IMR-90 (cell line): Measurements from ENCODE around the gene TMEM117. TPM values are rescaled to one million over a fixed set of nuclear protein-coding genes. Genes with fewer than 3 reads are reported as not detected.

Source experiments
- ATAC-seq: fragments of 200-7000 bp; cut with Tn5 transposase; 2 replicates; pipeline ENCODE4 v1.9.1; 2020; ENCODE audit warnings: low read depth, mild to moderate bottlenecking, moderate library complexity
- BruUV-seq: library from RNA; stranded (reverse); fragments of 400-500 nt; replicated peaks from 2 replicates; lab custom pipeline; 2021; lab: Mats Ljungman, UMichigan
- CTCF ChIA-PET: fragments of 300-600 bp; formaldehyde crosslinking; extraction: SDS; loops from one replicate; lab custom pipeline; 2021; ENCODE audit warnings: antibody characterized with exemption; lab: Yijun Ruan, JAX
- POLR2A ChIA-PET: fragments of 300-600 bp; sonication (Branson Sonifier 250); formaldehyde crosslinking; loops from one replicate; lab custom pipeline; 2022; ENCODE audit warnings: antibody characterized with exemption; ENCODE audit not compliant: unreplicated experiment; lab: Charles Lee
- DNase-seq: peaks from one replicate; pipeline ENCODE4 v3.0.0; 2013
- H2AFZ ChIP-seq: replicated peaks from 2 replicates; pipeline ENCODE3; 2013; ENCODE audit warnings: low read length, mild to moderate bottlenecking; ENCODE audit not compliant: poor library complexity
- H2AK5ac ChIP-seq: 2 replicates; pipeline ENCODE4 v1.6.1; 2013; ENCODE audit warnings: low read depth, low read length, inconsistent platforms
- H2AK9ac ChIP-seq: replicated peaks from 2 replicates; pipeline ENCODE3; 2013; ENCODE audit warnings: mild to moderate bottlenecking, low read depth, low read length, moderate library complexity; ENCODE audit not compliant: poor library complexity
- H2BK120ac ChIP-seq: 2 replicates; pipeline ENCODE4 v1.6.1; 2013; ENCODE audit warnings: low read depth, low read length, inconsistent platforms
- H2BK15ac ChIP-seq: 3 replicates; pipeline ENCODE4 v1.6.1; 2013; ENCODE audit warnings: low read depth, low read length, inconsistent platforms
- H2BK20ac ChIP-seq: 2 replicates; pipeline ENCODE4 v1.6.1; 2013; ENCODE audit warnings: low read depth, mild to moderate bottlenecking, inconsistent platforms, low read length, moderate library complexity
- H2BK5ac ChIP-seq: 2 replicates; pipeline ENCODE4 v1.6.1; 2013; ENCODE audit warnings: mild to moderate bottlenecking, low read depth, low read length, inconsistent platforms; ENCODE audit not compliant: poor library complexity, severe bottlenecking
- H3K14ac ChIP-seq: replicated peaks from 2 replicates; pipeline ENCODE4 v1.6.1; 2013; ENCODE audit warnings: low read depth, low read length, inconsistent platforms
- H3K18ac ChIP-seq: 2 replicates; pipeline ENCODE4 v1.6.1; 2013; ENCODE audit warnings: low read depth, low read length, control low read depth
- H3K23ac ChIP-seq: 2 replicates; pipeline ENCODE4 v1.6.1; 2013; ENCODE audit warnings: low read depth, low read length, inconsistent platforms
- H3K27ac ChIP-seq: 2 replicates; pipeline ENCODE4 v1.5.1; 2013; ENCODE audit warnings: mild to moderate bottlenecking, control low read depth, low read length; ENCODE audit not compliant: insufficient read depth
- H3K27me3 ChIP-seq: 2 replicates; pipeline ENCODE4 v1.6.1; 2013; ENCODE audit warnings: low read length; ENCODE audit not compliant: control insufficient read depth, insufficient read depth
- H3K36me3 ChIP-seq: 2 replicates; pipeline ENCODE4 v1.6.1; 2013; ENCODE audit warnings: low read length, mixed read lengths; ENCODE audit not compliant: control insufficient read depth, insufficient read depth
- H3K4ac ChIP-seq: 2 replicates; pipeline ENCODE4 v1.6.1; 2013; ENCODE audit warnings: low read depth, low read length, inconsistent platforms
- H3K4me1 ChIP-seq: 2 replicates; pipeline ENCODE4 v1.6.1; 2013; ENCODE audit warnings: low read length, mixed read lengths; ENCODE audit not compliant: control insufficient read depth, insufficient read depth
- H3K4me2 ChIP-seq: 2 replicates; pipeline ENCODE4 v1.6.1; 2013; ENCODE audit warnings: low read depth, mild to moderate bottlenecking, control low read depth, low read length, moderate library complexity
- H3K4me3 ChIP-seq: 2 replicates; pipeline ENCODE4 v1.5.1; 2013; ENCODE audit warnings: low read depth, mild to moderate bottlenecking, control low read depth, low read length, moderate library complexity; ENCODE audit not compliant: insufficient read depth
- H3K56ac ChIP-seq: 2 replicates; pipeline ENCODE4 v1.6.1; 2013; ENCODE audit warnings: low read length, inconsistent platforms; ENCODE audit not compliant: insufficient read depth; ENCODE audit errors: extremely low read depth
- H3K79me1 ChIP-seq, 2 experiments: 2 replicates each; pipeline ENCODE4 v1.6.1; 2013; ENCODE audit warnings: low read length in 2 of 2, inconsistent platforms in 1 of 2, low read depth in 1 of 2
- H3K9ac ChIP-seq: 2 replicates; pipeline ENCODE4 v1.6.1; 2013; ENCODE audit warnings: low read depth, low read length, control low read depth
- H3K9me1 ChIP-seq: 2 replicates; pipeline ENCODE4 v1.6.1; 2013; ENCODE audit warnings: low read length, inconsistent platforms; ENCODE audit not compliant: insufficient read depth
- H3K9me3 ChIP-seq: 2 replicates; pipeline ENCODE4 v1.6.1; 2013; ENCODE audit warnings: low read length; ENCODE audit not compliant: control insufficient read depth, insufficient read depth
- H4K20me1 ChIP-seq: 2 replicates; pipeline ENCODE4 v1.6.1; 2013; ENCODE audit warnings: low read length, inconsistent platforms; ENCODE audit not compliant: insufficient read depth
- H4K5ac ChIP-seq: 2 replicates; pipeline ENCODE4 v1.6.1; 2013; ENCODE audit warnings: mild to moderate bottlenecking, low read depth, low read length, control low read depth
- H4K8ac ChIP-seq, 2 experiments: 2 replicates each; pipeline ENCODE4 v1.6.1; 2013; ENCODE audit warnings: low read depth in 2 of 2, low read length in 2 of 2, control low read depth in 1 of 2, inconsistent platforms in 1 of 2
- H4K91ac ChIP-seq: 2 replicates; pipeline ENCODE4 v1.6.1; 2013; ENCODE audit warnings: low read depth, low read length, inconsistent platforms; ENCODE audit not compliant: insufficient read depth
- BHLHE40 ChIP-seq: fragments of 150-350 bp; IDR thresholded peaks from 2 replicates; pipeline ENCODE4 v1.6.1; 2016; ENCODE audit warnings: mild to moderate bottlenecking, low read depth, low read length
- CEBPB ChIP-seq: IDR thresholded peaks from 2 replicates; pipeline ENCODE4 v1.6.1; 2012; ENCODE audit warnings: low read depth, low read length, improper control_type of control experiment
- POLR2A ChIP-seq: IDR thresholded peaks from 2 replicates; pipeline ENCODE4 v1.6.1; 2012; ENCODE audit warnings: mild to moderate bottlenecking, low read depth, low read length
- RAD21 ChIP-seq: IDR thresholded peaks from 2 replicates; pipeline ENCODE4 v1.6.1; 2012; ENCODE audit warnings: low read length, improper control_type of control experiment
- SMC3 ChIP-seq: fragments of 150-350 bp; IDR thresholded peaks from 2 replicates; pipeline ENCODE4 v1.6.1; 2016; ENCODE audit warnings: low read depth, mild to moderate bottlenecking, antibody characterized with exemption, low read length, moderate library complexity
- WGBS, 2 experiments: methylation state at CpG; one replicate each; pipeline versions ENCODE4 v1.1.5 to v1.1.7; 2013; ENCODE audit warnings: missing lambda C conversion rate in 2 of 2; ENCODE audit not compliant: insufficient read length in 1 of 2; ENCODE audit errors: extremely low coverage in 2 of 2; 5-methylcytosine and 5-hydroxymethylcytosine counted together
- dilution Hi-C: fragments of 300-500 bp; cut with HindIII; formaldehyde crosslinking; loops from one replicate; pipeline ENCODE4 v1.14.3; 2018; ENCODE audit warnings: low sequenced_read_pairs; ENCODE audit not compliant: unreplicated experiment
- in situ Hi-C: fragments of 300-500 bp; cut with MboI; formaldehyde crosslinking; loops from 3 replicates; pipeline ENCODE4 v1.14.3; 2019; ENCODE audit warnings: low sequenced_read_pairs, inconsistent platforms, mixed read lengths
- intact Hi-C: fragments of 100-400 bp; cut with micrococcal nuclease; formaldehyde crosslinking; loops from 2 replicates; pipeline ENCODE4 v1.10.0; 2022
- polyA plus RNA-seq, 3 experiments: library from polyadenylated mRNA; depleted of rRNA; stranded (reverse); fragments of >200 nt; gene quantifications; 2 replicates each; pipeline ENCODE4 v1.2.3, GENCODE V29; 2012; ENCODE audit warnings: low replicate concordance in 1 of 3
- total RNA-seq: library from RNA; depleted of rRNA; stranded (reverse); fragments of >200 nt; gene quantifications from 2 replicates; pipeline ENCODE4 v1.2.3, GENCODE V29; 2012
- TF ChIP-seq, protein P1 (sequence below): conservative IDR thresholded peaks from 2 replicates; pipeline ENCODE4 v1.5.1; 2012; ENCODE audit warnings: mild to moderate bottlenecking, low read depth, low read length, improper control_type of control experiment

The TMEM117 gene
- total and polyA plus RNA-seq, 2 of the 4 experiments (the other 2 are of a cell fraction): 8.7 to 21.0 TPM

GRCh38 chr12:43816168-43816567, 19.7 kb upstream of the TMEM117 start:
- TF ChIP-seq POLR2A (no peak), CEBPB (no peak), SMC3 (no peak), BHLHE40 (no peak), RAD21 (no peak)
- TF ChIP-seq, protein P1, sequence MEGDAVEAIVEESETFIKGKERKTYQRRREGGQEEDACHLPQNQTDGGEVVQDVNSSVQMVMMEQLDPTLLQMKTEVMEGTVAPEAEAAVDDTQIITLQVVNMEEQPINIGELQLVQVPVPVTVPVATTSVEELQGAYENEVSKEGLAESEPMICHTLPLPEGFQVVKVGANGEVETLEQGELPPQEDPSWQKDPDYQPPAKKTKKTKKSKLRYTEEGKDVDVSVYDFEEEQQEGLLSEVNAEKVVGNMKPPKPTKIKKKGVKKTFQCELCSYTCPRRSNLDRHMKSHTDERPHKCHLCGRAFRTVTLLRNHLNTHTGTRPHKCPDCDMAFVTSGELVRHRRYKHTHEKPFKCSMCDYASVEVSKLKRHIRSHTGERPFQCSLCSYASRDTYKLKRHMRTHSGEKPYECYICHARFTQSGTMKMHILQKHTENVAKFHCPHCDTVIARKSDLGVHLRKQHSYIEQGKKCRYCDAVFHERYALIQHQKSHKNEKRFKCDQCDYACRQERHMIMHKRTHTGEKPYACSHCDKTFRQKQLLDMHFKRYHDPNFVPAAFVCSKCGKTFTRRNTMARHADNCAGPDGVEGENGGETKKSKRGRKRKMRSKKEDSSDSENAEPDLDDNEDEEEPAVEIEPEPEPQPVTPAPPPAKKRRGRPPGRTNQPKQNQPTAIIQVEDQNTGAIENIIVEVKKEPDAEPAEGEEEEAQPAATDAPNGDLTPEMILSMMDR: no peak
- Histone ChIP-seq H2BK20ac (no peak overlapping the region), H3K4ac (no peak overlapping the region)

More at GRCh38 chr12:43816168-43816567, 19.7 kb upstream of the TMEM117 start:
- dilution Hi-C loops (no loop called here), intact Hi-C loops (no loop called here), in situ Hi-C loops (no loop called here)
- DNase-seq (peak; percentile 20), ATAC-seq (no peak)
- BruUV-seq: no TSS peak
- Histone ChIP-seq H3K27ac (no peak overlapping the region), H3K4me3 (no peak overlapping the region), H3K9me1 (no peaks in the 10 kb centered on the region; the same call in 1 of the 2 replicates), H3K56ac (no peak overlapping the region), H3K14ac (no peak overlapping the region), H3K4me2 (no peak overlapping the region), H3K9me3 (no peaks in the 10 kb centered on the region), H3K36me3 (no peaks in the 10 kb centered on the region), H2AK9ac (no peak overlapping the region), H4K20me1 (no peaks in the 10 kb centered on the region), H3K18ac (no peak overlapping the region), H2AK5ac (no peak overlapping the region), H4K8ac (no peak overlapping the region), H2BK120ac (no peak overlapping the region), H2BK5ac (no peak overlapping the region), H3K27me3 (no peaks in the 10 kb centered on the region; the same call in none of the 2 replicates), H3K9ac (no peak overlapping the region), H4K5ac (no peak overlapping the region), H2AFZ (no peak overlapping the region), H3K23ac (no peak overlapping the region), H2BK15ac (no peak overlapping the region), H3K4me1 (no peaks in the 10 kb centered on the region), H4K91ac (no peak overlapping the region), H3K79me1 (no peaks in the 10 kb centered on the region)
- ChIA-PET CTCF (interaction anchor here (2.2 kb wide), 1 partner anchor 10 kb away, joined by 7 read pairs; the partner anchor contains the start of gene TWF1), POLR2A (no interaction called here)
- WGBS, 2 experiments: 75% methylated on average over 1 of the region's 3 CpGs; no CpG with 5 or more reads in 1 of the 2 experiments
